HepG2 (cell line): Measurements from ENCODE around the gene INTU. TPM values are rescaled to one million over a fixed set of nuclear protein-coding genes. Genes with fewer than 3 reads are reported as not detected.

Experiments used
- ATAC-seq: fragments of 200-7000 bp; cut with Tn5 transposase; 3 replicates; pipeline ENCODE4 v1.9.1; 2020; ENCODE audit warnings: mild to moderate bottlenecking, moderate library complexity
- BruUV-seq: library from RNA; stranded (reverse); fragments of 400-500 nt; replicated peaks from 2 replicates; lab custom pipeline; 2021; lab: Mats Ljungman, UMichigan
- CTCF ChIA-PET: fragments of 300-600 bp; formaldehyde crosslinking; extraction: SDS; loops from one replicate; lab custom pipeline; 2021; ENCODE audit warnings: low total read pairs, inconsistent platforms, low intra/inter-chr PET ratio; lab: Yijun Ruan, JAX
- POLR2A ChIA-PET: fragments of 350-600 bp; sonication (Branson Sonifier 250); formaldehyde crosslinking; loops from one replicate; lab custom pipeline; 2020; ENCODE audit warnings: antibody characterized with exemption, inconsistent platforms; lab: Yijun Ruan, JAX
- DNase-seq: peaks from one replicate; pipeline ENCODE4 v3.0.0-alpha.2; 2015; ENCODE audit warnings: low spot score
- FAIRE-seq: peaks from 3 replicates; lab custom pipeline; 2011; peaks lifted over from hg19 to GRCh38; lab: Jason Lieb, UNC
- H2AFZ ChIP-seq: one replicate; pipeline ENCODE4 v1.6.1; 2011; ENCODE audit warnings: low read length, inconsistent platforms
- H3K27ac ChIP-seq: fragments of 300-600 bp; 3 replicates; pipeline ENCODE4 v1.8.0; 2011; ENCODE audit warnings: mixed run types, mild to moderate bottlenecking, mixed read lengths, low read length, inconsistent platforms; ENCODE audit not compliant: insufficient read depth; ENCODE audit errors: extremely low read length
- H3K27me3 ChIP-seq, 2 experiments: fragments of 200-600 bp in 1 of 2; 2 replicates in 1 of 2; 3 replicates in 1 of 2; pipeline versions ENCODE4 v1.6.0 to v1.8.0; 2011; ENCODE audit warnings: low read length in 2 of 2, mild to moderate bottlenecking in 2 of 2, moderate library complexity in 2 of 2, inconsistent platforms in 1 of 2; ENCODE audit not compliant: insufficient read depth in 2 of 2, control insufficient read depth in 1 of 2
- H3K36me3 ChIP-seq, 2 experiments: fragments of 200-600 bp in 1 of 2; replicated peaks in 1 of 2; 2 replicates in 1 of 2; 3 replicates in 1 of 2; pipeline versions ENCODE4 v1.5.1 to v1.8.0; 2011; ENCODE audit warnings: low read length in 2 of 2, inconsistent platforms in 1 of 2; ENCODE audit not compliant: insufficient read depth in 2 of 2, control insufficient read depth in 1 of 2
- H3K4me1 ChIP-seq: 2 replicates; pipeline ENCODE4 v1.5.1; 2012; ENCODE audit warnings: low read length, inconsistent platforms; ENCODE audit not compliant: insufficient read depth
- H3K4me2 ChIP-seq: 2 replicates; pipeline ENCODE4 v1.6.0; 2011; ENCODE audit warnings: low read depth, low read length, inconsistent platforms
- H3K4me3 ChIP-seq, 3 experiments: fragments of 200-600 bp in 1 of 3; sonication (generic), shearing (Covaris generic) in 1 of 3; replicated peaks in 1 of 3; 2 replicates each; pipeline ENCODE4 v1.5.1; 2011 to 2016; ENCODE audit warnings: low read length in 3 of 3, inconsistent platforms in 2 of 3, low read depth in 2 of 3, mild to moderate bottlenecking in 2 of 3, control low read depth in 1 of 3, mixed read lengths in 1 of 3; ENCODE audit not compliant: insufficient read depth in 1 of 3
- H3K79me2 ChIP-seq: one replicate; pipeline ENCODE4 v1.6.1; 2011; ENCODE audit warnings: low read length, inconsistent platforms; ENCODE audit not compliant: insufficient read depth
- H3K9ac ChIP-seq: 2 replicates; pipeline ENCODE4 v1.6.0; 2011; ENCODE audit warnings: mild to moderate bottlenecking, low read depth, low read length, inconsistent platforms; ENCODE audit not compliant: insufficient read depth
- H3K9me3 ChIP-seq: 2 replicates; pipeline ENCODE4 v1.5.1; 2012; ENCODE audit warnings: mild to moderate bottlenecking, low read length
- H4K20me1 ChIP-seq: 2 replicates; pipeline ENCODE4 v1.6.0; 2011; ENCODE audit warnings: inconsistent platforms, mild to moderate bottlenecking, low read length, moderate library complexity; ENCODE audit not compliant: insufficient read depth
- GLI4 ChIP-seq: sonication (generic); formaldehyde crosslinking; IDR thresholded peaks from 2 replicates; pipeline ENCODE4 v1.5.1; 2020; ENCODE audit warnings: missing genetic modification reagents, mild to moderate bottlenecking, moderate library complexity, borderline replicate concordance
- KDM5A ChIP-seq: fragments of 200-600 bp; sonication (generic); IDR thresholded peaks from 2 replicates; pipeline ENCODE4 v1.7.0; 2018; ENCODE audit warnings: antibody characterized with exemption, mild to moderate bottlenecking, low read length, borderline replicate concordance
- KLF12 ChIP-seq: sonication (generic); formaldehyde crosslinking; IDR thresholded peaks from 2 replicates; pipeline ENCODE4 v1.4.0; 2020; ENCODE audit warnings: missing genetic modification reagents, borderline replicate concordance
- MTA3 ChIP-seq: sonication (generic); formaldehyde crosslinking; IDR thresholded peaks from 2 replicates; pipeline ENCODE4 v1.4.0; 2020; ENCODE audit warnings: missing genetic modification reagents
- NPAS2 ChIP-seq: sonication (generic); formaldehyde crosslinking; IDR thresholded peaks from 2 replicates; pipeline ENCODE4 v1.8.0; 2022; ENCODE audit warnings: mild to moderate bottlenecking, missing genetic modification reagents, borderline replicate concordance
- NR2F1 ChIP-seq, 2 experiments: fragments of 450-650 bp in 1 of 2; formaldehyde crosslinking in 1 of 2; IDR thresholded peaks; 2 replicates each; pipeline versions ENCODE4 v1.5.0 to v1.6.1; 2016 to 2020; ENCODE audit warnings: mild to moderate bottlenecking in 1 of 2, missing compliant biosample characterization in 1 of 2, missing genetic modification reagents in 1 of 2, moderate library complexity in 1 of 2
- PHF20 ChIP-seq: sonication (generic); formaldehyde crosslinking; IDR thresholded peaks from 2 replicates; pipeline ENCODE4 v1.5.0; 2020; ENCODE audit warnings: mild to moderate bottlenecking, missing genetic modification reagents
- ZNF552 ChIP-seq: sonication (generic); formaldehyde crosslinking; IDR thresholded peaks from 2 replicates; pipeline ENCODE4 v1.9.0; 2022; ENCODE audit warnings: missing genetic modification reagents, mild to moderate bottlenecking, borderline replicate concordance
- WGBS: methylation state at CpG from one replicate; pipeline ENCODE4 v1.1.6; 2017; ENCODE audit warnings: low lambda C conversion rate; 5-methylcytosine and 5-hydroxymethylcytosine counted together
- in situ Hi-C: cut with HindIII; loops from 2 replicates; pipeline ENCODE4 v1.10.0; 2017; ENCODE audit warnings: low pct_unique_long_range_greater_than_20kb; ENCODE audit not compliant: extremely low pct_ligation_motif_present
- intact Hi-C: fragments of 100-400 bp; cut with micrococcal nuclease; formaldehyde crosslinking; loops from one replicate; pipeline ENCODE4 v1.10.0; 2022; ENCODE audit not compliant: unreplicated experiment
- polyA plus RNA-seq, 8 experiments: library from polyadenylated mRNA; depleted of rRNA in 3 of 8; stranded (reverse) in 7 of 8; unstranded in 1 of 8; fragments of >200 nt; fragmentation: Illumina TruSeq in 4 of 8; extraction: Trizol in 4 of 8; gene quantifications; 2 replicates each; pipeline versions ENCODE4 v1.2.1 to v1.2.3, GENCODE V29; 2011 to 2016; ENCODE audit warnings: low read depth in 4 of 8, missing spikeins in 1 of 8, mixed read lengths in 1 of 8; ENCODE audit not compliant: insufficient read depth in 1 of 8
- total RNA-seq, 5 experiments: library from RNA; depleted of rRNA; stranded (reverse); fragments of >200 nt; fragmentation: Illumina TruSeq; extraction: Trizol; gene quantifications; 2 replicates each; pipeline ENCODE4 v1.2.3, GENCODE V29; 2016; ENCODE audit warnings: low read depth in 1 of 5
- TF ChIP-seq, protein P1 (sequence below): sonication (generic); formaldehyde crosslinking; IDR thresholded peaks from 2 replicates; pipeline ENCODE4 v1.4.0; 2020; ENCODE audit warnings: missing genetic modification reagents
- TF ChIP-seq, protein P2 (sequence below): IDR thresholded peaks from 2 replicates; pipeline ENCODE4 v1.6.1; 2016; ENCODE audit warnings: control low read depth
- TF ChIP-seq, protein P3 (sequence below): fragments of 450-650 bp; IDR thresholded peaks from 2 replicates; pipeline ENCODE4 v1.6.1; 2017
- TF ChIP-seq, protein P4 (sequence below): sonication (generic); formaldehyde crosslinking; conservative IDR thresholded peaks from 2 replicates; pipeline ENCODE4 v1.4.0; 2020; ENCODE audit warnings: mild to moderate bottlenecking, missing genetic modification reagents, moderate library complexity
- TF ChIP-seq, protein P5 (sequence below): sonication (generic); formaldehyde crosslinking; IDR thresholded peaks from 2 replicates; pipeline ENCODE4 v1.9.0; 2021; ENCODE audit warnings: missing genetic modification reagents, mild to moderate bottlenecking, borderline replicate concordance

Gene INTU
- total and polyA plus RNA-seq, 2 of the 13 experiments (the other 11 are each of a cell fraction or from before 2014, with no cell fraction given) = 5.3 to 6.2 TPM

DNA sequence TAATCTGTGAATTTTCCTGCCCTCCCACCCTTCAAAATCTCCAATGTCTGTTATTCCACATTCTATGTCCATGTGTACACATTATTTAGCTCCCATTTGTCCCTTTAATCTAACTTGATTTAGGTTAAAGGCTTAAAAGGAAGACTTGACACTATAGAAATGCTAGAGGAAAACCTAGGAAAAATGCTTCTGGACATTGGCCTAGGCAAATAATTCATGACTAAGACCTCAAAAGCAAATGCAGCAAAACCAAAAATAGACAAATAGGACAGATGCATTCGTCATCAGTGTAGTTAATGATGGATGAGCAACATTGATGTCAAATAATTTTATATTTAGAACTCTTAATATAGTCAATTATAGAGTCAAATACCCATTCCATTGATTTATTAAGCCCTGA, 36.9 kb downstream of the INTU start (continued):
- TF ChIP-seq, protein P1, sequence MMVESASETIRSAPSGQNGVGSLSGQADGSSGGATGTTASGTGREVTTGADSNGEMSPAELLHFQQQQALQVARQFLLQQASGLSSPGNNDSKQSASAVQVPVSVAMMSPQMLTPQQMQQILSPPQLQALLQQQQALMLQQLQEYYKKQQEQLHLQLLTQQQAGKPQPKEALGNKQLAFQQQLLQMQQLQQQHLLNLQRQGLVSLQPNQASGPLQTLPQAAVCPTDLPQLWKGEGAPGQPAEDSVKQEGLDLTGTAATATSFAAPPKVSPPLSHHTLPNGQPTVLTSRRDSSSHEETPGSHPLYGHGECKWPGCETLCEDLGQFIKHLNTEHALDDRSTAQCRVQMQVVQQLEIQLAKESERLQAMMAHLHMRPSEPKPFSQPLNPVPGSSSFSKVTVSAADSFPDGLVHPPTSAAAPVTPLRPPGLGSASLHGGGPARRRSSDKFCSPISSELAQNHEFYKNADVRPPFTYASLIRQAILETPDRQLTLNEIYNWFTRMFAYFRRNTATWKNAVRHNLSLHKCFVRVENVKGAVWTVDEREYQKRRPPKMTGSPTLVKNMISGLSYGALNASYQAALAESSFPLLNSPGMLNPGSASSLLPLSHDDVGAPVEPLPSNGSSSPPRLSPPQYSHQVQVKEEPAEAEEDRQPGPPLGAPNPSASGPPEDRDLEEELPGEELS = no peak
- no peak for TF ChIP-seq KLF12 (CRISPR knock-in tag)

DNA sequence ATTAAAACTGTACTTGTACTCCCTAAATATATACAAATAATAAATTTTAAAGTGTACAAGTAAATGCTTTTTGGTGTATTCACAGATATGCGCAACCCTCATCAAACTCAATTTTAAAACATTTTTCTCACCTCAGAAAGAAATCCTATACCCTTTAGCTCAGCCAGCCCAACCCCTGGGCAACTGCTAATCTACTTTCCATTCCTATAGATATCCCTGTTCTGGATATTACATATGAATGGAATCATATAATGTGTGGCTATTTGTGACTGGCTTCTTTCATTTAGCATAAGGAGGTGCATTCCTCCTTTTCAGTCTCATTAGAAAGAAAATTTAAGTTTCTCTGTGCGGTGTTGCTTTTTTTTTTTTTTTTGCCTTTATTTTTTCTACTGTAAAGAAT, 39.4 kb downstream of the INTU start:
- 96% methylated on average over 2 of the region's 2 CpGs for WGBS
- POLR2A ChIA-PET = no interaction called here
- CTCF ChIA-PET = no interaction called here
- no TSS peak for BruUV-seq
- H3K27me3 ChIP-seq = no peaks in the 10 kb centered on the region
- peaks cover 14% of the 10 kb centered on the region for H3K4me1 ChIP-seq
- in situ Hi-C loops = no loop called here
- H3K9ac ChIP-seq = no peak overlapping the region
- ATAC-seq (no peak), FAIRE-seq (no peak), DNase-seq (no peak)
- no peak overlapping the region for H2AFZ ChIP-seq
- H3K4me2 ChIP-seq = no peak overlapping the region
- H3K27ac ChIP-seq = no peak overlapping the region
- no peak overlapping the region for H3K4me3 ChIP-seq
- H3K36me3 ChIP-seq = no peaks in the 10 kb centered on the region
- H3K9me3 ChIP-seq = no peaks in the 10 kb centered on the region
- no peaks in the 10 kb centered on the region for H3K79me2 ChIP-seq
- intact Hi-C loops = no loop called here
- H4K20me1 ChIP-seq = no peaks in the 10 kb centered on the region
- TF ChIP-seq, protein P2, sequence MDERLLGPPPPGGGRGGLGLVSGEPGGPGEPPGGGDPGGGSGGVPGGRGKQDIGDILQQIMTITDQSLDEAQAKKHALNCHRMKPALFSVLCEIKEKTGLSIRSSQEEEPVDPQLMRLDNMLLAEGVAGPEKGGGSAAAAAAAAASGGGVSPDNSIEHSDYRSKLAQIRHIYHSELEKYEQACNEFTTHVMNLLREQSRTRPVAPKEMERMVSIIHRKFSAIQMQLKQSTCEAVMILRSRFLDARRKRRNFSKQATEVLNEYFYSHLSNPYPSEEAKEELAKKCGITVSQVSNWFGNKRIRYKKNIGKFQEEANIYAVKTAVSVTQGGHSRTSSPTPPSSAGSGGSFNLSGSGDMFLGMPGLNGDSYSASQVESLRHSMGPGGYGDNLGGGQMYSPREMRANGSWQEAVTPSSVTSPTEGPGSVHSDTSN (CRISPR knock-in tag) = no peak
- TF ChIP-seq, protein P3, sequence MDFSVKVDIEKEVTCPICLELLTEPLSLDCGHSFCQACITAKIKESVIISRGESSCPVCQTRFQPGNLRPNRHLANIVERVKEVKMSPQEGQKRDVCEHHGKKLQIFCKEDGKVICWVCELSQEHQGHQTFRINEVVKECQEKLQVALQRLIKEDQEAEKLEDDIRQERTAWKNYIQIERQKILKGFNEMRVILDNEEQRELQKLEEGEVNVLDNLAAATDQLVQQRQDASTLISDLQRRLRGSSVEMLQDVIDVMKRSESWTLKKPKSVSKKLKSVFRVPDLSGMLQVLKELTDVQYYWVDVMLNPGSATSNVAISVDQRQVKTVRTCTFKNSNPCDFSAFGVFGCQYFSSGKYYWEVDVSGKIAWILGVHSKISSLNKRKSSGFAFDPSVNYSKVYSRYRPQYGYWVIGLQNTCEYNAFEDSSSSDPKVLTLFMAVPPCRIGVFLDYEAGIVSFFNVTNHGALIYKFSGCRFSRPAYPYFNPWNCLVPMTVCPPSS = no peak
- TF ChIP-seq PHF20 (no peak), NR2F1 (CRISPR knock-in tag; IDR thresholded peaks at IDR 0.05) (no peak), ZNF552 (CRISPR knock-in tag) (no peak), NPAS2 (CRISPR knock-in tag) (no peak), GLI4 (CRISPR knock-in tag) (no peak), KDM5A (no peak), MTA3 (CRISPR knock-in tag) (no peak)
- TF ChIP-seq, protein P4, sequence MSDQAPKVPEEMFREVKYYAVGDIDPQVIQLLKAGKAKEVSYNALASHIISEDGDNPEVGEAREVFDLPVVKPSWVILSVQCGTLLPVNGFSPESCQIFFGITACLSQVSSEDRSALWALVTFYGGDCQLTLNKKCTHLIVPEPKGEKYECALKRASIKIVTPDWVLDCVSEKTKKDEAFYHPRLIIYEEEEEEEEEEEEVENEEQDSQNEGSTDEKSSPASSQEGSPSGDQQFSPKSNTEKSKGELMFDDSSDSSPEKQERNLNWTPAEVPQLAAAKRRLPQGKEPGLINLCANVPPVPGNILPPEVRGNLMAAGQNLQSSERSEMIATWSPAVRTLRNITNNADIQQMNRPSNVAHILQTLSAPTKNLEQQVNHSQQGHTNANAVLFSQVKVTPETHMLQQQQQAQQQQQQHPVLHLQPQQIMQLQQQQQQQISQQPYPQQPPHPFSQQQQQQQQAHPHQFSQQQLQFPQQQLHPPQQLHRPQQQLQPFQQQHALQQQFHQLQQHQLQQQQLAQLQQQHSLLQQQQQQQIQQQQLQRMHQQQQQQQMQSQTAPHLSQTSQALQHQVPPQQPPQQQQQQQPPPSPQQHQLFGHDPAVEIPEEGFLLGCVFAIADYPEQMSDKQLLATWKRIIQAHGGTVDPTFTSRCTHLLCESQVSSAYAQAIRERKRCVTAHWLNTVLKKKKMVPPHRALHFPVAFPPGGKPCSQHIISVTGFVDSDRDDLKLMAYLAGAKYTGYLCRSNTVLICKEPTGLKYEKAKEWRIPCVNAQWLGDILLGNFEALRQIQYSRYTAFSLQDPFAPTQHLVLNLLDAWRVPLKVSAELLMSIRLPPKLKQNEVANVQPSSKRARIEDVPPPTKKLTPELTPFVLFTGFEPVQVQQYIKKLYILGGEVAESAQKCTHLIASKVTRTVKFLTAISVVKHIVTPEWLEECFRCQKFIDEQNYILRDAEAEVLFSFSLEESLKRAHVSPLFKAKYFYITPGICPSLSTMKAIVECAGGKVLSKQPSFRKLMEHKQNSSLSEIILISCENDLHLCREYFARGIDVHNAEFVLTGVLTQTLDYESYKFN = no peak
- TF ChIP-seq, protein P5, sequence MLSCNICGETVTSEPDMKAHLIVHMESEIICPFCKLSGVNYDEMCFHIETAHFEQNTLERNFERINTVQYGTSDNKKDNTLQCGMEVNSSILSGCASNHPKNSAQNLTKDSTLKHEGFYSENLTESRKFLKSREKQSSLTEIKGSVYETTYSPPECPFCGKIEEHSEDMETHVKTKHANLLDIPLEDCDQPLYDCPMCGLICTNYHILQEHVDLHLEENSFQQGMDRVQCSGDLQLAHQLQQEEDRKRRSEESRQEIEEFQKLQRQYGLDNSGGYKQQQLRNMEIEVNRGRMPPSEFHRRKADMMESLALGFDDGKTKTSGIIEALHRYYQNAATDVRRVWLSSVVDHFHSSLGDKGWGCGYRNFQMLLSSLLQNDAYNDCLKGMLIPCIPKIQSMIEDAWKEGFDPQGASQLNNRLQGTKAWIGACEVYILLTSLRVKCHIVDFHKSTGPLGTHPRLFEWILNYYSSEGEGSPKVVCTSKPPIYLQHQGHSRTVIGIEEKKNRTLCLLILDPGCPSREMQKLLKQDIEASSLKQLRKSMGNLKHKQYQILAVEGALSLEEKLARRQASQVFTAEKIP = no peak
